Left forelimb (tissue), 1 donor: ENCODE measurements around the gene LIMS2.

Experiments
- DNase-seq: peaks from one replicate; pipeline ENCODE4 v3.0.0-alpha.2; 2018; ENCODE audit warnings: low spot score

The LIMS2 gene

GRCh38 chr2:127633556-127634065 lies 41.7 kb downstream of the LIMS2 start:
- no peak for DNase-seq

DNA sequence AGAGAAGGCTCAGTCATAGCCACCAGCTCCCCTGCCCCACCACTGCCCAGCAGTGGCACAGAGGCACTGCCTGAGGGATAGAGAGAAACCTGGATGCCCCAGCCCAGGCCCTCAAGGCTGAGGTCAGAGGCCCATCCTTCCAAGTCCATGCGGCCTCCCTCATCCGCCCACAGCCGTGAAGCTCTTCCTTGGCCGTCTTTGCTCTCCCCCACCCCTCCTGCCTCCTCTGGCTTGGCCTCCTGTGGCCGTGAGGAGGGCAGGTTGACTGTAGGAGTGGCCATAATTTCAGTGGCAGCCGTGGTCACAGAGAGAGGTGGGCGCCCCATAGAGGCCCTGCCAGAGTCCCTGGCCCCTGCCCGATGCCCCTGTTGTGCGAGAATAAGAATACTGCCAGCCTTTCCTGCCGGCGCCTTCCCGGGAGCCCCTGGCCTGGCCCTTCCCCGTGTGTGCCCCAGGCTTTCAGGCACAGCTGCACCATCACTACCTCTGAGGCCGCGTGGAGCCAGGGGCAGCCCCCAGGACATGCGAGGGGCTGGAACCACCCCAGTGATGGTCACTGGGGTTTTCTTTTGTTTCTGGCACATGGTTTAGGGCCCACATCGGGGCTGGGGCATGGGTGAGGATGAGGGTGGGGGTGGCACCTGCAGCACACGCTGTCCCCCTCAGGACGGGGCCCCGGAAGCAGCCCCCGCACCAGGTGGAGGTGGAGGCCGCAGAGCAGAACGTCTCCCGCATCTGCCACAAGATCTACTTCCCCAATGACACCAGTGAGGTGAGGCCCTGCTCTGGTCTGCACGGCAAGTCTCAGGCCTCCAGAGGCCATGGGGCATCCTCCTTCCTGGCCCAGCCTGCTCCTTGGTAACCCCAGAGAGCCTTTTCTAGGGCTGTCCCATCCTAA lies 42.5 kb downstream of the LIMS2 start:
- DNase-seq = no peak

DNA sequence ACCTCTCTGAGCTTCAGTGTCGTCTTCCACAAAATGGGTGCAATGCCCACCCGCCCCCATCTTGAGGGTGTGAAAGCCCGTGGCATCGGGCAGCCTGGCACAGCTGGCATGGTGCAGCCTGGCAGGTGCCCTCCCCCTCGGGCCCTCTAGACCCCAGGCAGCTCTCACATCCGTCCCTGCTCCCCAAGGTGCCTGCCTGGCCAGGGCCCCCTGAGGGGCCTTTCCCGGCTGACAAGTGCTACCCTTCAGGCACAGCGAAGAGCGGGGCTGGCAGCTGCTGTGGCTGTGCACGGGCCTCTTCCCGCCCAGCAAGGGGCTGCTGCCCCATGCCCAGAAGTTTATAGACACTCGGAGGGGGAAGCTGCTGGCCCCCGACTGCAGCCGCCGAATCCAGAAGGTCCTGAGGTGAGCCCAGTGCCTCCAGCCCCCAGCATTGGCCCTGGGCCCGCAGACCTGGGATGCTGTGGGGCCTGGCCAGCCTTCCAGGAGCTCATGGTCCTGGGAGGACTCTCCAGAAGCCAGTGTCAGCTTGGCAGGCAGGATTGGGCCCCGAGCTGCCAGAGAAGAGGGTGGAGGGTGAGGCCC lies 43.2 kb downstream of the LIMS2 start:
- DNase-seq = no peak

GRCh38 chr2:127631541-127631996 lies 43.8 kb downstream of the LIMS2 start:
- no peak for DNase-seq

DNA sequence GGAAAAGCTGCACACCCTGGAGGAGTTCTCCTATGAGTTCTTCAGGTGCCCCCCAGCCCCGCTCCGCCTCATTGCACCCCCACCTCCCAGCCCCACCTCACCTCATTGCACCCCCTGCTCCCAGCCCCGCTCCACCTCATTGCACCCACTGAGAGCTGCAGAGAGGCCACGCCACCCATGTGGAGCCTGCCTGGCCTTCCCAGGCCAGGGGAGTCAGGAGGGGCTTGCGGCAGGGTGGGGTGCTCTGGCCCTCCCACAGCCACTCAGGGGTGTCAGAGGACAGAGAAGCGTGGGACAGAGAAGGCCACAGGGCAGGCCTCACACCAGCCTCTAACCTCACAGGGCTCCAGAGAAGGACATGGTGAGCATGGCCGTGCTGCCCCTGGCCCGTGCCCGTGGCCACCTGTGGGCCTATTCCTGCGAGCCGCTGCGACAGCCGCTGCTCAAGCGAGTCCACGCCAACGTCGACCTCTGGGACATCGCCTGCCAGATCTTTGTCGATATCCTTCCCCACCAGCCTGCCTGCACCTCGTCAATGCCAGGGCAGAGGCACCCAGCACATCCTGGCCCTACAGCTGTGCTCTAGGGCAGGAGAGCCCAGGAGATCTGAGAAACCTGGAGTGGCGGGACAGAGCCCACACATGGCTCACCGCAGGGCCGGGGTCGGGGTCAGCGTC lies 44.3 kb downstream of the LIMS2 start:
- DNase-seq = no peak

- no peak for DNase-seq
Observed at GRCh38 chr2:127630096-127630863, 45.0 kb downstream of the LIMS2 start.

DNA sequence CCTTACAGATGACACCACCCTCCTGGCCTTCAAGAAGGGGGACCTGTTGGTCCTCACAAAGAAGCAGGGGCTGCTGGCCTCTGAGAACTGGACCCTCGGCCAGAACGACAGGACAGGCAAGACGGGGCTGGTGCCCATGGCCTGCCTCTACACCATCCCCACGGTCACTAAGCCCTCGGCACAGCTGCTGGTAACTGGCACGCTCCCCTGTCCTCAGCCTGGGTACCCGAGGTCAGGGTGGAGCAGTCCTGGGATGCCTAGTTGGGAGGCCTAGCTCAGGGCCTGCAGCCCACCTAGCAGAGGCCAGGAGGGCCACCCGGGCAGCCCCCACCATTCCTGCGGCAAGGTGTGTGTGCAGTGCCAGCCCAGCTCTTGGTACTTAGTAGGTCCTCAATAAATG lies 45.7 kb downstream of the LIMS2 start:
- DNase-seq = no peak

DNA sequence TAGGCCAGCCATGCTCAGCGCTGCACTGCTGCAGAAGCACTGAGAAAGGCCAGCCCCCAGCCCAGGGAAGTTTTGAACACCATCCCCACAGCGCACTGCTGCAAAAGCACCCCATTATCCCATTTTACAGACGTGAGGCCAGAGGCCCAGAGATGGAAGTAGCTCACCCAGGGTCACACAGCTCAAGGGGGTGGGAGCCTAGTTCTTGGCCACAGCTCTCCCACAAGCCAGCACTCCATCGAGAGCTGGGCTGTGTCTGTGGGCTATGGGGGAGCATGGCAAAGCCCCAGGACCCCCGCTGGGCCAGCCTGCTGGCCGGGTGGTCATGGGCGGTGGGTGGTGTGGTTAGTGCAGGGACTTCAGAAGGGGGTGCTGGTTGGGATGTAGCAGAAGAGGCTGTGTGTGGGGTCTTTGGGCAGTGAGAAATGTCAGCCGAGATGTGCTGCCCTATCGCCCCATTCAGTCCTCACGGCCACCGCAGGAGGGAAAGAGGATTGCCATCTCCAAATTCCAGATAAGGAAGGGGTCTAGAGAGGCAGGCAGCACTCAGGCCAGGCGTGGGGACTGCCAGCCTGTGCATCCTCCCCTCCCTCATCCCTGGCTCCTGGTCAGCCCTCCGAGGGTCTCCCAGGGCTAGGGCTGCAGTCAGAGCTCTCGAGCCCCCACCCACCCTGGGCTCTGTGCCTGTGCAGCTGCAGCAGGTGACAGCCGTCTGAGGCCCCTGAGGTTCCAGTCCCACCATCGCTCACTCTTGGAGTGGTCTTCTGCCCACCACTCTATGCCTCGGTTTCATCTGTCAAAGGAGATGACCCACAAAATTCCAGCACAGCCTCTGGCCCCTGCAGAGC lies 46.3 kb downstream of the LIMS2 start:
- no peak for DNase-seq

GRCh38 chr2:127627740-127628571 lies 47.4 kb downstream of the LIMS2 start:
- DNase-seq = no peak

GRCh38 chr2:127626917-127627739 lies 48.2 kb downstream of the LIMS2 start:
- no peak for DNase-seq

DNA sequence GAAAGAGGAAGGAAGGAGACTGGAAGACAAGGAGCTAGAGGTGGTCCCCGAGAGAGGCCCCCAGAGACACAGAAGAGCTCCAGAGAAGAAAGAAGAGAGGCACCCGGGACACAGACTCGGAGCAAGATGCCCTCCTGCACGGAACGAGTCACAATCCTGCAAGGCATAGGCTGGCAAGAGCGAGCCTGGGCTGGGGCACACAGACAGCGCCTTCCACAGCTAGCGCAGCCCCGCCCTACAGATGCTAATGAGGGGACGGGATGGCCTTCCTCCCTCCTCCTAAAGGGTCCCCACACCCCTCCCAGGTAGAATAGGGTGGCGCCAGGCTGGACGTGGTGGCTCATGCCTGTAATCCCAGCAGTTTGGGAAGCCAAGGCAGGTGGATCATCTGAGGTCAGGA lies 49.2 kb downstream of the LIMS2 start:
- DNase-seq = no peak

DNA sequence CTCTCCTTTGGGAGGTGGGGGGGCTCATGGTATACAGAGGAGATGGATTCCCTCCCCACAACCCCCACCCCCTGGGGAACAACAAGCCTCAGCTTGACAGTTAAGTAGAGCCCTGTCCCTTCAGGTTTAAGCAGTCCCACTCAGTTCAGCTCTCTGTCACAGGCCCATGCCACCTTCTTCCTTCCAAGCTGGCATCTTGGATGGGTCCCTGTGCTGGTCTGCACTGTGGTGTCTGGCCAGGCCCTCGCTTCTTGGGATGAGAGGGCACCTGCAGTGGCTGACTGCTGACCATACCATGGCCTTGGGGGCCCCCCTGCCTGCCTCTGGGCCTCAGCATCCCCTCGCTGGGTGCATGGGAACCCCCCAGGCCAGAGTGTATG lies 49.8 kb downstream of the LIMS2 start:
- DNase-seq = no peak

- DNase-seq = no peak
Observed at GRCh38 chr2:127624756-127625571, 50.4 kb downstream of the LIMS2 start.

DNA sequence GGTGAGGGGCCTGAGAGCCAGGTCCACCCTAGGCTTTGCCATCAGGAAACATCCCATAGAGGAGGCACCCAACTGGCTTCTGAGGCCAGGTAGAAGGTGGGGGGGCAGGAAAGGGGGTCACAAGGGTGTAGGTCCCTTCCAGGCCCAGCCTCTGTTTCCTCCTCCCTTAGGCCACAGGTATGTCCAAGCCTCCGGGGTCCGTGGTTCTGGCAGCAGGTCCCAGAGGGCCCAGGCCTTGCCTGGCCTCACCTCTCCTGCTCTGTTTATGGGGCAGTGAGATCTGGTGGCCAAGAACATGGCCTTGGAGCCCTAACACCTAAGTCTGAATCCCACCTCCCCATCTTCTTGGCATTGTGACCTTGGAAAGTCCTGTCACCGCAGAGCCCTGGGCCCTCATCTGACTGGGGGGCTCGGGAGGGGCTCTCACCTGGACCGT lies 51.0 kb downstream of the LIMS2 start:
- peak; percentile 50 for DNase-seq

GRCh38 chr2:127623388-127624319 lies 51.7 kb downstream of the LIMS2 start:
- peak; percentile 60 for DNase-seq

DNA sequence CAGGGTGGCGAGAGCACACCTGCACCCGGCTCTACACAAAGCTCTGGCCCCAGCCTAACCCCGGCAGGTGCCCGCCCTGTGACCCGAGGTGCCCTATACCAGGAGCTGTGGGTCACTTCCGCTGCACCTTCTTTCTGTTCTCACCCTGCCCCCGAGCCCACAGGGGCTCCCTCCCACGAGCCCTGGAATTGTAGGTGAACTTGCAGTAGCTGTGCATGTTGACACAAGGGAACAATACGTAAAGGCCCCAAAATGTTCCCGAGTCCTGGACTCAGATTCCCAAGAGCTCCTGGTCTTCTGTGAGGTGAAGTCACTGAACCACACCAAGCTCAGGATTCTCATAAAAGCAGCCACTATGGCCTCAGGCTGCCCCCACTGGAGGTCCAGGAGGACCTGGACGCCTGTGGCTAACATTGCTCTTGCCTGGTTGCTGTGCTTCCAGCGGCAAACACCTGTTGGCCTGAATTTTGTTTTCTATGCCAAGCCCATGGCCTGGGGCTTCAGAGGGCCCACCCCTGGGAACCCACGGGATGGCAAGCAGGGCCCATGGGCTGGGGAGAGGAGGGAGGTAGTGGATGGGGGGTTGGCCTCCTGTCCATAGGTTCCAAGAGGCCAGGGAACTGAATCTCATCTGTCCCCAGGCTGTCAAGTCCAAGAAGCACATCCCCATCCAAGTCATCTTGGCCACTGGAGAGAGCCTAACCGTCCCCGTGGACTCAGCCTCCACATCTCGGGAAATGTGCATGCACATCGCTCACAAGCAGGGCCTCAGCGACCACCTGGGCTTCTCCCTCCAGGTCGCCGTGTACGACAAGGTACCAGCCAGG lies 52.6 kb downstream of the LIMS2 start:
- no peak for DNase-seq
